Calu3 (cell line): Measurements from ENCODE around the gene DRC7. TPM values are rescaled to one million over a fixed set of nuclear protein-coding genes. Genes with fewer than 3 reads are reported as not detected.

Experiments
- BruUV-seq: library from RNA; stranded (reverse); fragments of 400-500 nt; replicated peaks from 2 replicates; lab custom pipeline; 2021; lab: Mats Ljungman, UMichigan
- CTCF ChIA-PET: fragments of 300-600 bp; sonication (Branson Sonifier 250); formaldehyde crosslinking; loops from one replicate; lab custom pipeline; 2022; ENCODE audit warnings: antibody characterized with exemption; lab: Charles Lee
- DNase-seq: peaks from one replicate; pipeline ENCODE4 v3.0.0; 2022
- H3K27ac Mint-ChIP-seq: one replicate; pipeline ENCODE4 v1.8.0; 2022; ENCODE audit warnings: mixed read lengths; ENCODE audit not compliant: unreplicated experiment
- H3K27me3 Mint-ChIP-seq: one replicate; pipeline ENCODE4 v1.8.0; 2022; ENCODE audit warnings: mixed read lengths; ENCODE audit not compliant: unreplicated experiment
- H3K36me3 Mint-ChIP-seq: one replicate; pipeline ENCODE4 v1.8.0; 2022; ENCODE audit warnings: mild to moderate bottlenecking, moderate library complexity, mixed read lengths; ENCODE audit not compliant: insufficient read depth, unreplicated experiment
- H3K4me1 Mint-ChIP-seq: one replicate; pipeline ENCODE4 v1.8.0; 2022; ENCODE audit warnings: mild to moderate bottlenecking, low read depth, mixed read lengths; ENCODE audit not compliant: unreplicated experiment
- H3K4me3 Mint-ChIP-seq: one replicate; pipeline ENCODE4 v1.8.0; 2022; ENCODE audit warnings: mild to moderate bottlenecking, low read depth, moderate library complexity, mixed read lengths; ENCODE audit not compliant: unreplicated experiment
- H3K9me3 Mint-ChIP-seq: one replicate; pipeline ENCODE4 v1.8.0; 2022; ENCODE audit warnings: low read depth, mixed read lengths; ENCODE audit not compliant: unreplicated experiment
- intact Hi-C: fragments of 100-400 bp; cut with micrococcal nuclease; formaldehyde crosslinking; loops from one replicate; pipeline ENCODE4 v1.10.0; 2022; ENCODE audit not compliant: unreplicated experiment
- total RNA-seq: library from RNA; stranded (reverse); gene quantifications from 2 replicates; pipeline ENCODE4 v1.2.3, GENCODE V29; 2022
- TF ChIP-seq, protein P1 (sequence below): fragments of 200-600 bp; IDR thresholded peaks from one replicate; pipeline ENCODE4 v1.8.0; 2022; ENCODE audit warnings: antibody characterized with exemption; ENCODE audit not compliant: unreplicated experiment

The DRC7 gene
- total RNA-seq, 1 experiment from 2014 or later = not detected

DNA sequence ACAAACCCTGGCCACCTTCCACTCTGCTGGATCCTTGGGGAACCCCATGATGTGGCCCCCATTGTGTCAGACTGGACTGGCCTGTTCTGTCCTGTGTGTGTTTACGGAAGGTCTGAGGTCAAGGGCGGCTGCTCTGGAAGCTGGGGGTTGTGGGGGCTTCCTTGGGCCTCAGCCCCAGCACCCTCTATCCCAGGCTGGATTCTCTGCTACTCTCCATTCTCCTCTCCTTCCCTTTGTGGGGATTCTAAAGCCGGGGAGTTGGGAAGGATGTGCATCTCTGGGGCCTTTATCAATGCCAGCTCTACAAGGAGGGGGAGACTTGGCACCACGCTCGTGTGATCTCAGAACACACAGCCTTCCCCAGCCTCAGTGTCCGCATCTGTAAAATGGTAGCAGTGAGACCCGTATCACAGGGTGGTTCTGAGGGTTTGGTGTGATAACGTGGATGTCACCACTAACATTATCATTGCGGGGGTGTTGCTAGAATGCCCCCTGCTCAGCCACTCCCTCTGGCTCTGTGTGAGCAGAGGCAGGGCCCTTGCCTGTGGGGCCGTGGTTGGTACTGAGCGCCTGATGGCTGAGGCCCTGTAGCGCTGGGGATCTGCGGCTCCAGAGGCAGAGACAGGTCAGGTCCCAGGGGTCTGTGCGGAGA lies 48.1 kb upstream of the DRC7 start:
- no TSS peak for BruUV-seq
- peaks cover 21% of the 10 kb centered on the region for H3K4me1 Mint-ChIP-seq
- no peak for DNase-seq
- H3K9me3 Mint-ChIP-seq = no peaks in the 10 kb centered on the region
- CTCF ChIA-PET = interaction anchor here (0.6 to 6.2 kb wide), 7 partner anchors 8 to 56 kb away, joined by 3 to 38 read pairs (median 7); partner anchors contain the start of gene ADGRG1
- TF ChIP-seq, protein P1, sequence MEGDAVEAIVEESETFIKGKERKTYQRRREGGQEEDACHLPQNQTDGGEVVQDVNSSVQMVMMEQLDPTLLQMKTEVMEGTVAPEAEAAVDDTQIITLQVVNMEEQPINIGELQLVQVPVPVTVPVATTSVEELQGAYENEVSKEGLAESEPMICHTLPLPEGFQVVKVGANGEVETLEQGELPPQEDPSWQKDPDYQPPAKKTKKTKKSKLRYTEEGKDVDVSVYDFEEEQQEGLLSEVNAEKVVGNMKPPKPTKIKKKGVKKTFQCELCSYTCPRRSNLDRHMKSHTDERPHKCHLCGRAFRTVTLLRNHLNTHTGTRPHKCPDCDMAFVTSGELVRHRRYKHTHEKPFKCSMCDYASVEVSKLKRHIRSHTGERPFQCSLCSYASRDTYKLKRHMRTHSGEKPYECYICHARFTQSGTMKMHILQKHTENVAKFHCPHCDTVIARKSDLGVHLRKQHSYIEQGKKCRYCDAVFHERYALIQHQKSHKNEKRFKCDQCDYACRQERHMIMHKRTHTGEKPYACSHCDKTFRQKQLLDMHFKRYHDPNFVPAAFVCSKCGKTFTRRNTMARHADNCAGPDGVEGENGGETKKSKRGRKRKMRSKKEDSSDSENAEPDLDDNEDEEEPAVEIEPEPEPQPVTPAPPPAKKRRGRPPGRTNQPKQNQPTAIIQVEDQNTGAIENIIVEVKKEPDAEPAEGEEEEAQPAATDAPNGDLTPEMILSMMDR = no peak
- H3K27ac Mint-ChIP-seq = no peak overlapping the region
- no peak overlapping the region for H3K4me3 Mint-ChIP-seq
- intact Hi-C loops = no loop called here
- H3K36me3 Mint-ChIP-seq = peaks cover 46% of the 10 kb centered on the region
- no peaks in the 10 kb centered on the region for H3K27me3 Mint-ChIP-seq

DNA sequence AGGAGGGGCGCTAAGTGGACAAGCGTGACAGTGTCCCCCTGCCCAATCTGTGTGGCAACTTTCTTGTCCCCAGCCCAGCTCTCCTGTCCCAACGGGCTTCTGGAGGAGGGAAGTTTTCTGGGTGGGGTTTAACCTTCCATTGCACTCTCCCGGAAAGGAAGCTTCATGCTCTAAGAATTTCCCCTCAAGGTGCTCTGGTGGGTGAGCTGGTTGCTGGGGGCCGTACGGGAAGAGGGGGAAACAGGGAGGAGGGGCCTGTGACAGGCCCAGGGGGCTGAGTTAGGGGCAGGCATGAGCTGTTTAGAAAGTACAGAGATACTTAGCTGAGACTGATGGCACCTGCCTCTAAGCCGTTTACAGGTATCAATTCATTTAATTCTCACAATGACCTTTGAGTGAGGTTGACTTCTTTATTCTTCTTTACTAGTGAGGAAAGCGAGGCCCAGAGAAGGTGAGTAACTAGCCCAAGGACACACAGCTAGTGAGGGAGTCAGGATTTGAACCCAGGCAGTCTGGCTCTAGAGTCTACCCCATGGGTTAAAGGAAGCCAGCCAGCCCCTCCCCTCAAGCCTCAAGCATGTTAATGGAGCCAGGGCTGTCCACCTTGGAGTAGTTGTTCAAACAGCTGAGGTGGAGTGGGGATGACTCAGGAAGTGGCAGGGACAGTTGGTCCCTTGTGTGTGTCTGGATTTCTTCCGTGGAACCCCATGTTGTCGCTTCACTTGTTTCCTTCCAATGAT lies 47.3 kb upstream of the DRC7 start:
- H3K4me1 Mint-ChIP-seq = peaks cover 21% of the 10 kb centered on the region
- DNase-seq = no peak

DNA sequence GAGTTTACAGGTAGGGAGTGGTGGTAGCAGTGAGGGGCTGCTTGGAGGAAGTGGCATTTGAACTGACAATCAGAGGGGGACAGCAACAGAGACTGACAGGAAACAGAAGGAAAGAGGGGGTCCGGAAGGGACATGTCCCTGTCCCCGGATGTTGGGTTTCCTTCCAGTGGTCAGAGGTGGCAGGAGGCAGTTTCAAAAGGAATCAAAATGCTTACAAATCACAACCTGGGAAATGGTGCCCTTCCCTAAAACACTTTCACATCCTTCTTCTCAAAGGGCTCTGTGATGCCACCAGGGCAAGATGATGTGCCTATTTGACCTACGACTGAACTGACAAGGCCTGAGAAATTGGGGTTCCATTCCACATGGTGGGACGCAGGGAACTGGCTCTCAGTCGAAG lies 46.5 kb upstream of the DRC7 start:
- Mint-ChIP-seq H3K36me3 (peaks cover 52% of the 10 kb centered on the region), H3K27me3 (no peaks in the 10 kb centered on the region), H3K27ac (peak overlapping the region; percentile 64), H3K9me3 (no peaks in the 10 kb centered on the region), H3K4me3 (no peak overlapping the region), H3K4me1 (peaks cover 21% of the 10 kb centered on the region)
- no peak for DNase-seq
- CTCF ChIA-PET = interaction anchor here (2.3 to 6.2 kb wide), 4 partner anchors 20 to 57 kb away, joined by 7 to 38 read pairs (median 20); partner anchors contain the start of gene ADGRG1
- TF ChIP-seq, protein P1 = no peak
- intact Hi-C loops = loop anchor here (2.0 kb wide), 2 partner anchors 57 to 73 kb away; no protein-coding TSS in a partner anchor
- no TSS peak for BruUV-seq

More for the DNA sequence above, 47.3 kb upstream of the DRC7 start:
- peaks cover 47% of the 10 kb centered on the region for H3K36me3 Mint-ChIP-seq
- no peak overlapping the region for H3K4me3 Mint-ChIP-seq
- CTCF ChIA-PET = interaction anchor here (0.9 to 6.2 kb wide), 5 partner anchors 9 to 57 kb away, joined by 3 to 38 read pairs (median 16); partner anchors contain the start of gene ADGRG1
- no TSS peak for BruUV-seq
- no peaks in the 10 kb centered on the region for H3K27me3 Mint-ChIP-seq
- TF ChIP-seq, protein P1 = no peak
- H3K27ac Mint-ChIP-seq = peak overlapping the region; percentile 64
- no peaks in the 10 kb centered on the region for H3K9me3 Mint-ChIP-seq
- intact Hi-C loops = no loop called here

DNA sequence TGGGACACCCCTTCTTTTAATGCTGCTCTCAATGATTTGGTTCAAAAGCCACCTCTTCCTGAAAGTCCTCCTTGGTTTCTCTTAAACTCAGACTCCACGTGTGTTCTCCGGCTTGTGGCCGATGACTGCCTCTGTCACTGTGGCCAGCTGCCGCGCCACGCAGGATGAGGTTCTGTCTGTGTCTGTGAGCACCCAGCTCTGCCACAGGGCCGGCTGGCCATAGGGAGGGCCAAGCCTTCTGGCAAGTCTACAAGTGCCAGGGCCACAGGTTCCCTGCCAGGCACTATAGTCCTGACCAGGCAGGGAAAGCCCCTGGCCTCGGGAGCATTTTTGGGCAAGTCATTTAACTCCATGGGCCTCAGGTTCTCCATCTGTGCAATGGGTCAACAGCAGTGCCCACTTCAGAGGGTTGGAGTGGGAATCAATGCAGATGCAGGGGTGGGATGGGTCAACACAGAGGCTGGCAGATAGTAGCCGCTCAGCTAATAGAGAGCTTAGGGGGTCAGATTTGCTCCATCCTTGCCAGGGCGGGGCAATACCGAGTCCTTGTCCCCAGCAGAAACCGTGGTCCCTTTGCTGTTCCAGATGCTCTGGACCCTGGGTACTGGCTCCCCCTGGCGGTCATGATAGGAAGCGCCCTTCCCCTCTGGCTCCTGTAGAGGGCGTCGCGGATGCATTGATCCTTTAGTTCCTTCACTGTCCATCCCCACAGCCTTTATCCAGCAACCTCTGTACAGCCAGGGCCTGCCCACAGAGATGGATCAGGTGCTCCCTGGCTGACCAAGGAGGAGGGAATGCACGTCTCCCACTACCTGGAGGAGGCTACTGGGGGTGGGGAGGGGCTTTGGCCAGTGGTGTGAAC lies 45.8 kb upstream of the DRC7 start:
- H3K4me1 Mint-ChIP-seq = peaks cover 21% of the 10 kb centered on the region
- H3K36me3 Mint-ChIP-seq = peaks cover 58% of the 10 kb centered on the region
- intact Hi-C loops = loop anchor here (1.0 to 2.0 kb wide), 5 partner anchors 21 to 73 kb away; partner anchors contain the start of gene ADGRG1
- H3K27ac Mint-ChIP-seq = peak overlapping the region; percentile 64
- no TSS peak for BruUV-seq
- H3K4me3 Mint-ChIP-seq = no peak overlapping the region
- DNase-seq = peak; percentile 92
- TF ChIP-seq, protein P1 = peak; percentile 100
- H3K27me3 Mint-ChIP-seq = no peaks in the 10 kb centered on the region
- CTCF ChIA-PET = interaction anchor here (0.6 to 6.2 kb wide), 5 partner anchors 21 to 106 kb away, joined by 4 to 38 read pairs (median 16); partner anchors contain the start of genes ADGRG1 and ADGRG5
- no peaks in the 10 kb centered on the region for H3K9me3 Mint-ChIP-seq
